ENCODE results near the gene MDM4. TPM values are rescaled to one million over a fixed set of nuclear protein-coding genes. Genes with fewer than 3 reads are reported as not detected.

The MDM4 gene
- total RNA-seq, 1 experiment from 2014 or later: 6.9 TPM

Other genes with a start within 250 kb of the MDM4 start
- gene PLEKHA6, start 156.5 kb upstream of the MDM4 start, total RNA-seq (2014; rRNA removed; shearing (Covaris generic)): 1.6 and 4.9 TPM in 2 replicates
- gene PPP1R15B, start 104.6 kb upstream of the MDM4 start, total RNA-seq (2014; rRNA removed; shearing (Covaris generic)): 24.2 and 41.6 TPM in 2 replicates
- gene PIK3C2B, start 21.6 kb upstream of the MDM4 start, total RNA-seq (2014; rRNA removed; shearing (Covaris generic)): 3.0 and 4.0 TPM in 2 replicates
- gene LRRN2, start 169.3 kb downstream of the MDM4 start, total RNA-seq (2014; rRNA removed; shearing (Covaris generic)): 0.02 TPM in 1 of 2 replicates, not detected in the other